Measurements from ENCODE around the gene DPPA5. TPM values are rescaled to one million over a fixed set of nuclear protein-coding genes. Genes with fewer than 3 reads are reported as not detected.
A peak's percentile ranks its signal among the peaks of the same experiment; 100 is the strongest.

DPPA5 gene
- total and polyA plus RNA-seq, 9 of the 15 experiments (the other 6 are each of a cell fraction or from before 2014, with no cell fraction given) = not detected

GRCh38 chr6:73388800-73389512 lies 34.9 kb upstream of the DPPA5 start (continued):
- no peak for TF ChIP-seq KAT8 (IDR thresholded peaks at IDR 0.05; ENCODE audit: low read depth)
- TF ChIP-seq DDX20 (tag; IDR thresholded peaks at IDR 0.05; ENCODE audit: low read depth) = no peak
- TF ChIP-seq ZNF436 (CRISPR knock-in tag; IDR thresholded peaks at IDR 0.05) = no peak
- no peak for TF ChIP-seq THAP12 (CRISPR knock-in tag; IDR thresholded peaks at IDR 0.05)
- no peak for TF ChIP-seq SREBF1 (IDR thresholded peaks at IDR 0.05; ENCODE audit: borderline replicate concordance, low read depth, low read length)
- TF ChIP-seq, protein P1, sequence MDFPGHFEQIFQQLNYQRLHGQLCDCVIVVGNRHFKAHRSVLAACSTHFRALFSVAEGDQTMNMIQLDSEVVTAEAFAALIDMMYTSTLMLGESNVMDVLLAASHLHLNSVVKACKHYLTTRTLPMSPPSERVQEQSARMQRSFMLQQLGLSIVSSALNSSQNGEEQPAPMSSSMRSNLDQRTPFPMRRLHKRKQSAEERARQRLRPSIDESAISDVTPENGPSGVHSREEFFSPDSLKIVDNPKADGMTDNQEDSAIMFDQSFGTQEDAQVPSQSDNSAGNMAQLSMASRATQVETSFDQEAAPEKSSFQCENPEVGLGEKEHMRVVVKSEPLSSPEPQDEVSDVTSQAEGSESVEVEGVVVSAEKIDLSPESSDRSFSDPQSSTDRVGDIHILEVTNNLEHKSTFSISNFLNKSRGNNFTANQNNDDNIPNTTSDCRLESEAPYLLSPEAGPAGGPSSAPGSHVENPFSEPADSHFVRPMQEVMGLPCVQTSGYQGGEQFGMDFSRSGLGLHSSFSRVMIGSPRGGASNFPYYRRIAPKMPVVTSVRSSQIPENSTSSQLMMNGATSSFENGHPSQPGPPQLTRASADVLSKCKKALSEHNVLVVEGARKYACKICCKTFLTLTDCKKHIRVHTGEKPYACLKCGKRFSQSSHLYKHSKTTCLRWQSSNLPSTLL (IDR thresholded peaks at IDR 0.05) = no peak
- no peak for TF ChIP-seq BRCA1 (IDR thresholded peaks at IDR 0.05)
- no peak for TF ChIP-seq BRCA1 (CRISPR knock-in tag; IDR thresholded peaks at IDR 0.05)
- TF ChIP-seq, protein P2, sequence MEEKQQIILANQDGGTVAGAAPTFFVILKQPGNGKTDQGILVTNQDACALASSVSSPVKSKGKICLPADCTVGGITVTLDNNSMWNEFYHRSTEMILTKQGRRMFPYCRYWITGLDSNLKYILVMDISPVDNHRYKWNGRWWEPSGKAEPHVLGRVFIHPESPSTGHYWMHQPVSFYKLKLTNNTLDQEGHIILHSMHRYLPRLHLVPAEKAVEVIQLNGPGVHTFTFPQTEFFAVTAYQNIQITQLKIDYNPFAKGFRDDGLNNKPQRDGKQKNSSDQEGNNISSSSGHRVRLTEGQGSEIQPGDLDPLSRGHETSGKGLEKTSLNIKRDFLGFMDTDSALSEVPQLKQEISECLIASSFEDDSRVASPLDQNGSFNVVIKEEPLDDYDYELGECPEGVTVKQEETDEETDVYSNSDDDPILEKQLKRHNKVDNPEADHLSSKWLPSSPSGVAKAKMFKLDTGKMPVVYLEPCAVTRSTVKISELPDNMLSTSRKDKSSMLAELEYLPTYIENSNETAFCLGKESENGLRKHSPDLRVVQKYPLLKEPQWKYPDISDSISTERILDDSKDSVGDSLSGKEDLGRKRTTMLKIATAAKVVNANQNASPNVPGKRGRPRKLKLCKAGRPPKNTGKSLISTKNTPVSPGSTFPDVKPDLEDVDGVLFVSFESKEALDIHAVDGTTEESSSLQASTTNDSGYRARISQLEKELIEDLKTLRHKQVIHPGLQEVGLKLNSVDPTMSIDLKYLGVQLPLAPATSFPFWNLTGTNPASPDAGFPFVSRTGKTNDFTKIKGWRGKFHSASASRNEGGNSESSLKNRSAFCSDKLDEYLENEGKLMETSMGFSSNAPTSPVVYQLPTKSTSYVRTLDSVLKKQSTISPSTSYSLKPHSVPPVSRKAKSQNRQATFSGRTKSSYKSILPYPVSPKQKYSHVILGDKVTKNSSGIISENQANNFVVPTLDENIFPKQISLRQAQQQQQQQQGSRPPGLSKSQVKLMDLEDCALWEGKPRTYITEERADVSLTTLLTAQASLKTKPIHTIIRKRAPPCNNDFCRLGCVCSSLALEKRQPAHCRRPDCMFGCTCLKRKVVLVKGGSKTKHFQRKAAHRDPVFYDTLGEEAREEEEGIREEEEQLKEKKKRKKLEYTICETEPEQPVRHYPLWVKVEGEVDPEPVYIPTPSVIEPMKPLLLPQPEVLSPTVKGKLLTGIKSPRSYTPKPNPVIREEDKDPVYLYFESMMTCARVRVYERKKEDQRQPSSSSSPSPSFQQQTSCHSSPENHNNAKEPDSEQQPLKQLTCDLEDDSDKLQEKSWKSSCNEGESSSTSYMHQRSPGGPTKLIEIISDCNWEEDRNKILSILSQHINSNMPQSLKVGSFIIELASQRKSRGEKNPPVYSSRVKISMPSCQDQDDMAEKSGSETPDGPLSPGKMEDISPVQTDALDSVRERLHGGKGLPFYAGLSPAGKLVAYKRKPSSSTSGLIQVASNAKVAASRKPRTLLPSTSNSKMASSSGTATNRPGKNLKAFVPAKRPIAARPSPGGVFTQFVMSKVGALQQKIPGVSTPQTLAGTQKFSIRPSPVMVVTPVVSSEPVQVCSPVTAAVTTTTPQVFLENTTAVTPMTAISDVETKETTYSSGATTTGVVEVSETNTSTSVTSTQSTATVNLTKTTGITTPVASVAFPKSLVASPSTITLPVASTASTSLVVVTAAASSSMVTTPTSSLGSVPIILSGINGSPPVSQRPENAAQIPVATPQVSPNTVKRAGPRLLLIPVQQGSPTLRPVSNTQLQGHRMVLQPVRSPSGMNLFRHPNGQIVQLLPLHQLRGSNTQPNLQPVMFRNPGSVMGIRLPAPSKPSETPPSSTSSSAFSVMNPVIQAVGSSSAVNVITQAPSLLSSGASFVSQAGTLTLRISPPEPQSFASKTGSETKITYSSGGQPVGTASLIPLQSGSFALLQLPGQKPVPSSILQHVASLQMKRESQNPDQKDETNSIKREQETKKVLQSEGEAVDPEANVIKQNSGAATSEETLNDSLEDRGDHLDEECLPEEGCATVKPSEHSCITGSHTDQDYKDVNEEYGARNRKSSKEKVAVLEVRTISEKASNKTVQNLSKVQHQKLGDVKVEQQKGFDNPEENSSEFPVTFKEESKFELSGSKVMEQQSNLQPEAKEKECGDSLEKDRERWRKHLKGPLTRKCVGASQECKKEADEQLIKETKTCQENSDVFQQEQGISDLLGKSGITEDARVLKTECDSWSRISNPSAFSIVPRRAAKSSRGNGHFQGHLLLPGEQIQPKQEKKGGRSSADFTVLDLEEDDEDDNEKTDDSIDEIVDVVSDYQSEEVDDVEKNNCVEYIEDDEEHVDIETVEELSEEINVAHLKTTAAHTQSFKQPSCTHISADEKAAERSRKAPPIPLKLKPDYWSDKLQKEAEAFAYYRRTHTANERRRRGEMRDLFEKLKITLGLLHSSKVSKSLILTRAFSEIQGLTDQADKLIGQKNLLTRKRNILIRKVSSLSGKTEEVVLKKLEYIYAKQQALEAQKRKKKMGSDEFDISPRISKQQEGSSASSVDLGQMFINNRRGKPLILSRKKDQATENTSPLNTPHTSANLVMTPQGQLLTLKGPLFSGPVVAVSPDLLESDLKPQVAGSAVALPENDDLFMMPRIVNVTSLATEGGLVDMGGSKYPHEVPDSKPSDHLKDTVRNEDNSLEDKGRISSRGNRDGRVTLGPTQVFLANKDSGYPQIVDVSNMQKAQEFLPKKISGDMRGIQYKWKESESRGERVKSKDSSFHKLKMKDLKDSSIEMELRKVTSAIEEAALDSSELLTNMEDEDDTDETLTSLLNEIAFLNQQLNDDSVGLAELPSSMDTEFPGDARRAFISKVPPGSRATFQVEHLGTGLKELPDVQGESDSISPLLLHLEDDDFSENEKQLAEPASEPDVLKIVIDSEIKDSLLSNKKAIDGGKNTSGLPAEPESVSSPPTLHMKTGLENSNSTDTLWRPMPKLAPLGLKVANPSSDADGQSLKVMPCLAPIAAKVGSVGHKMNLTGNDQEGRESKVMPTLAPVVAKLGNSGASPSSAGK (IDR thresholded peaks at IDR 0.05) = peak; percentile 90
- TF ChIP-seq ZNF174 (CRISPR knock-in tag; IDR thresholded peaks at IDR 0.05) = no peak
- TF ChIP-seq MBD2 (IDR thresholded peaks at IDR 0.05; ENCODE audit: borderline replicate concordance, low read depth) = peak; percentile 63; the same call in 1 of the 2 replicates
- TF ChIP-seq KLF6 (CRISPR knock-in tag; IDR thresholded peaks at IDR 0.05; ENCODE audit: borderline replicate concordance) = no peak
- TF ChIP-seq ZFPM2 (CRISPR knock-in tag; IDR thresholded peaks at IDR 0.05) = no peak

Measured in K562 (cell line).